ENCODE data around the gene ESYT2.

The ESYT2 gene

GRCh38 chr7:158682456-158682855 lies 146.9 kb downstream of the ESYT2 start:
- no peak for DNase-seq

Data from activated CD4-positive, alpha-beta T cell treated with anti-CD3 and anti-CD28 coated beads, Interleukin-2, amount 50 U/mL, for 48 hours (primary cell).